Osteocyte (in vitro differentiated cells): Measurements from ENCODE around the gene DNER. TPM values are rescaled to one million over a fixed set of nuclear protein-coding genes. Genes with fewer than 3 reads are reported as not detected.

Source experiments
- DNase-seq: peaks from one replicate; pipeline ENCODE4 v3.0.0; 2021; ENCODE audit warnings: mixed read lengths; ENCODE audit not compliant: unreplicated experiment; ENCODE audit errors: extremely low spot score
- H3K27ac Mint-ChIP-seq: one replicate; pipeline ENCODE4 v1.8.0; 2021; ENCODE audit warnings: mild to moderate bottlenecking, mixed read lengths; ENCODE audit not compliant: unreplicated experiment
- H3K27me3 Mint-ChIP-seq: one replicate; pipeline ENCODE4 v1.8.0; 2021; ENCODE audit warnings: mixed read lengths; ENCODE audit not compliant: unreplicated experiment
- H3K36me3 Mint-ChIP-seq: one replicate; pipeline ENCODE4 v1.8.0; 2021; ENCODE audit warnings: mixed read lengths; ENCODE audit not compliant: unreplicated experiment
- H3K4me1 Mint-ChIP-seq: one replicate; pipeline ENCODE4 v1.8.0; 2021; ENCODE audit warnings: mixed read lengths; ENCODE audit not compliant: unreplicated experiment
- H3K4me3 Mint-ChIP-seq: one replicate; pipeline ENCODE4 v1.8.0; 2021; ENCODE audit warnings: mild to moderate bottlenecking, moderate library complexity, mixed read lengths; ENCODE audit not compliant: unreplicated experiment
- H3K9me3 Mint-ChIP-seq: one replicate; pipeline ENCODE4 v1.8.0; 2021; ENCODE audit warnings: mixed read lengths; ENCODE audit not compliant: unreplicated experiment
- CTCF ChIP-seq: fragments of 200-600 bp; sonication (generic); IDR thresholded peaks from 2 replicates; pipeline ENCODE4 v1.5.0; 2021; ENCODE audit warnings: antibody characterized with exemption, mild to moderate bottlenecking, moderate library complexity
- total RNA-seq: library from RNA; stranded (reverse); gene quantifications from 2 replicates; pipeline ENCODE4 v1.2.1, GENCODE V29; 2021

DNER gene
- total RNA-seq, 1 donor from 2014 or later: 0.19 TPM

GRCh38 chr2:229477269-229477755 is 237.0 kb downstream of the DNER start:
- H3K4me3 Mint-ChIP-seq: no peak overlapping the region
- H3K4me1 Mint-ChIP-seq: no peaks in the 10 kb centered on the region
- no peak overlapping the region for H3K27ac Mint-ChIP-seq
- no peaks in the 10 kb centered on the region for H3K36me3 Mint-ChIP-seq
- no peaks in the 10 kb centered on the region for H3K9me3 Mint-ChIP-seq
- peaks cover 5% of the 10 kb centered on the region for H3K27me3 Mint-ChIP-seq
- DNase-seq: no peak
- no peak for TF ChIP-seq CTCF

GRCh38 chr2:229475778-229476177 is 238.6 kb downstream of the DNER start:
- Mint-ChIP-seq H3K4me1 (no peaks in the 10 kb centered on the region), H3K36me3 (no peaks in the 10 kb centered on the region), H3K27me3 (peaks cover 5% of the 10 kb centered on the region), H3K9me3 (no peaks in the 10 kb centered on the region), H3K4me3 (no peak overlapping the region), H3K27ac (no peak overlapping the region)
- no peak for TF ChIP-seq CTCF
- no peak for DNase-seq

- TF ChIP-seq CTCF: no peak
- Mint-ChIP-seq H3K4me1 (no peaks in the 10 kb centered on the region), H3K4me3 (no peak overlapping the region), H3K36me3 (no peaks in the 10 kb centered on the region), H3K27ac (no peak overlapping the region), H3K27me3 (peaks cover 5% of the 10 kb centered on the region), H3K9me3 (no peaks in the 10 kb centered on the region)
- no peak for DNase-seq
Observed at GRCh38 chr2:229474125-229474524, 240.2 kb downstream of the DNER start.

- DNase-seq: no peak
- H3K9me3 Mint-ChIP-seq: no peaks in the 10 kb centered on the region
- H3K36me3 Mint-ChIP-seq: no peaks in the 10 kb centered on the region
- no peaks in the 10 kb centered on the region for H3K4me1 Mint-ChIP-seq
- H3K27ac Mint-ChIP-seq: no peak overlapping the region
- TF ChIP-seq CTCF: no peak
- no peak overlapping the region for H3K4me3 Mint-ChIP-seq
- peaks cover 18% of the 10 kb centered on the region for H3K27me3 Mint-ChIP-seq
Observed at GRCh38 chr2:229470781-229471180, 243.6 kb downstream of the DNER start.

GRCh38 chr2:229467783-229468182 is 246.6 kb downstream of the DNER start:
- Mint-ChIP-seq H3K27ac (no peak overlapping the region), H3K27me3 (peaks cover 21% of the 10 kb centered on the region), H3K9me3 (no peaks in the 10 kb centered on the region), H3K36me3 (no peaks in the 10 kb centered on the region), H3K4me3 (no peak overlapping the region), H3K4me1 (no peaks in the 10 kb centered on the region)
- no peak for TF ChIP-seq CTCF
- DNase-seq: peak; percentile 68
